Endothelial cell of umbilical vein (primary cell): Measurements from ENCODE around the gene CDKL5. TPM values are rescaled to one million over a fixed set of nuclear protein-coding genes. Genes with fewer than 3 reads are reported as not detected.

Source experiments
- BruUV-seq: library from RNA; stranded (reverse); fragments of 400-500 nt; replicated peaks from 2 replicates; lab custom pipeline; 2021; lab: Mats Ljungman, UMichigan
- CTCF ChIA-PET: fragments of 300-600, 350-600 bp; sonication (Branson Sonifier 250); formaldehyde crosslinking; loops from one replicate; lab custom pipeline; 2021; ENCODE audit warnings: antibody characterized with exemption, inconsistent platforms; lab: Charles Lee
- POLR2A ChIA-PET: fragments of 300-600, 350-600 bp; sonication (Branson Sonifier 250); formaldehyde crosslinking; loops from one replicate; lab custom pipeline; 2021; ENCODE audit warnings: antibody characterized with exemption, inconsistent platforms; lab: Charles Lee
- DNase-seq: peaks from one replicate; pipeline ENCODE4 v3.0.0-alpha.2; 2011; ENCODE audit warnings: low read depth, low spot score
- FAIRE-seq: peaks from 2 replicates; lab custom pipeline; 2011; peaks lifted over from hg19 to GRCh38; lab: Jason Lieb, UNC
- H2AFZ ChIP-seq: 2 replicates; pipeline ENCODE4 v1.6.0; 2012; ENCODE audit warnings: low read depth, low read length, control low read depth, inconsistent platforms
- H3K27ac ChIP-seq: 2 replicates; pipeline ENCODE4 v1.5.1; 2011; ENCODE audit warnings: low read depth, mild to moderate bottlenecking, control low read depth, low read length, moderate library complexity; ENCODE audit not compliant: insufficient read depth
- H3K27me3 ChIP-seq, 2 experiments: 2 replicates each; pipeline versions ENCODE4 v1.6.0 to v1.6.1; 2011; ENCODE audit warnings: low read length in 2 of 2, mixed read lengths in 1 of 2; ENCODE audit not compliant: control insufficient read depth in 2 of 2, insufficient read depth in 2 of 2
- H3K36me3 ChIP-seq, 2 experiments: 2 replicates in 1 of 2; 3 replicates in 1 of 2; pipeline ENCODE4 v1.5.1; 2011; ENCODE audit warnings: low read length in 2 of 2, mild to moderate bottlenecking in 1 of 2, moderate library complexity in 1 of 2; ENCODE audit not compliant: control insufficient read depth in 2 of 2, insufficient read depth in 2 of 2; ENCODE audit errors: extremely low read depth in 1 of 2
- H3K4me1 ChIP-seq: 3 replicates; pipeline ENCODE4 v1.5.1; 2011; ENCODE audit warnings: mild to moderate bottlenecking, low read length; ENCODE audit not compliant: control insufficient read depth, insufficient read depth; ENCODE audit errors: extremely low read depth
- H3K4me2 ChIP-seq: 2 replicates; pipeline ENCODE4 v1.6.1; 2011; ENCODE audit warnings: low read length, control low read depth, mixed read lengths; ENCODE audit not compliant: insufficient read depth
- H3K4me3 ChIP-seq, 3 experiments: fragments of 200-600 bp in 1 of 3; sonication (generic), shearing (Covaris generic) in 1 of 3; replicated peaks in 1 of 3; 2 replicates each; pipeline ENCODE4 v1.5.1; 2011 to 2016; ENCODE audit warnings: control low read depth in 3 of 3, low read length in 3 of 3, mild to moderate bottlenecking in 2 of 3, inconsistent platforms in 1 of 3, low read depth in 1 of 3, moderate library complexity in 1 of 3; ENCODE audit not compliant: insufficient read depth in 1 of 3
- H3K79me2 ChIP-seq: 2 replicates; pipeline ENCODE4 v1.6.0; 2012; ENCODE audit warnings: low read length, inconsistent platforms; ENCODE audit not compliant: control insufficient read depth, insufficient read depth
- H3K9ac ChIP-seq: replicated peaks from 2 replicates; pipeline ENCODE3; 2011; ENCODE audit warnings: low read length, control low read depth; ENCODE audit not compliant: insufficient read depth; ENCODE audit errors: extremely low read depth
- H3K9me1 ChIP-seq: replicated peaks from 3 replicates; pipeline ENCODE4 v1.6.0; 2011; ENCODE audit warnings: mild to moderate bottlenecking, low read length; ENCODE audit not compliant: control insufficient read depth, insufficient read depth; ENCODE audit errors: extremely low read depth
- H3K9me3 ChIP-seq: replicated peaks from 2 replicates; pipeline ENCODE4 v1.5.1; 2012; ENCODE audit warnings: low read length, inconsistent platforms; ENCODE audit not compliant: control insufficient read depth, insufficient read depth
- H4K20me1 ChIP-seq: replicated peaks from 2 replicates; pipeline ENCODE3; 2011; ENCODE audit warnings: mild to moderate bottlenecking, low read length; ENCODE audit not compliant: control insufficient read depth, insufficient read depth; ENCODE audit errors: extremely low read depth
- EZH2 ChIP-seq: IDR thresholded peaks from 2 replicates; pipeline ENCODE4 v1.6.1; 2012; ENCODE audit warnings: borderline replicate concordance, low read depth, mild to moderate bottlenecking, moderate library complexity, low read length, inconsistent platforms; ENCODE audit not compliant: severe bottlenecking
- FOS ChIP-seq: IDR thresholded peaks from 2 replicates; pipeline ENCODE4 v1.6.1; 2011; ENCODE audit warnings: mild to moderate bottlenecking, low read length, moderate library complexity, borderline replicate concordance; ENCODE audit not compliant: insufficient read depth
- JUN ChIP-seq: IDR thresholded peaks from 2 replicates; pipeline ENCODE4 v1.6.1; 2011; ENCODE audit warnings: borderline replicate concordance, low read depth; ENCODE audit not compliant: insufficient read length, insufficient read depth
- MYC ChIP-seq: IDR thresholded peaks from one replicate; pipeline ENCODE4 v1.6.1; 2011; ENCODE audit warnings: mild to moderate bottlenecking, low read depth, low read length
- POLR2A ChIP-seq: IDR thresholded peaks from 2 replicates; pipeline ENCODE4 v1.6.1; 2012; ENCODE audit warnings: low read depth, mild to moderate bottlenecking, control low read depth, low read length
- POLR2AphosphoS5 ChIP-seq: IDR thresholded peaks from 2 replicates; pipeline ENCODE4 v1.6.1; 2012; ENCODE audit warnings: low read depth, mild to moderate bottlenecking, control low read depth, low read length, moderate library complexity; ENCODE audit not compliant: insufficient read depth
- dilution Hi-C: fragments of 300-500 bp; cut with MboI; formaldehyde crosslinking; loops from one replicate; pipeline ENCODE4 v1.15.0; 2019; ENCODE audit warnings: low sequenced_read_pairs; ENCODE audit not compliant: extremely low pct_ligation_motif_present
- intact Hi-C: fragments of 100-400 bp; cut with micrococcal nuclease; formaldehyde crosslinking; loops from one replicate; pipeline ENCODE4 v1.10.0; 2022
- polyA plus RNA-seq, 4 experiments: library from polyadenylated mRNA; depleted of rRNA in 3 of 4; stranded (reverse) in 3 of 4; unstranded in 1 of 4; fragments of >200 nt; gene quantifications; 2 replicates each; pipeline versions ENCODE4 v1.2.1 to v1.2.3, GENCODE V29; 2011 to 2012; ENCODE audit warnings: missing spikeins in 1 of 4
- total RNA-seq: library from RNA; stranded (reverse); gene quantifications from 2 replicates; pipeline ENCODE4 v1.2.3, GENCODE V29; 2021
- TF ChIP-seq, protein P1 (sequence below), 2 donors: IDR thresholded peaks; 1 replicate in 1 of 2; 2 replicates in 1 of 2; pipeline ENCODE4 v1.5.1; 2011; ENCODE audit warnings: low read length in 2 of 2, mild to moderate bottlenecking in 2 of 2, moderate library complexity in 2 of 2, control low read depth in 1 of 2, inconsistent platforms in 1 of 2, low read depth in 1 of 2; ENCODE audit not compliant: insufficient read depth in 1 of 2; ENCODE audit errors: extremely low read depth in 1 of 2
- TF ChIP-seq, protein P2 (sequence below): IDR thresholded peaks from 2 replicates; pipeline ENCODE4 v1.6.1; 2011; ENCODE audit not compliant: insufficient read depth, insufficient read length

Gene CDKL5
- total and polyA plus RNA-seq, 2 donors (not counting 3 experiments of a cell fraction or from before 2014, with no cell fraction given) = 1.5 to 4.3 TPM

DNA sequence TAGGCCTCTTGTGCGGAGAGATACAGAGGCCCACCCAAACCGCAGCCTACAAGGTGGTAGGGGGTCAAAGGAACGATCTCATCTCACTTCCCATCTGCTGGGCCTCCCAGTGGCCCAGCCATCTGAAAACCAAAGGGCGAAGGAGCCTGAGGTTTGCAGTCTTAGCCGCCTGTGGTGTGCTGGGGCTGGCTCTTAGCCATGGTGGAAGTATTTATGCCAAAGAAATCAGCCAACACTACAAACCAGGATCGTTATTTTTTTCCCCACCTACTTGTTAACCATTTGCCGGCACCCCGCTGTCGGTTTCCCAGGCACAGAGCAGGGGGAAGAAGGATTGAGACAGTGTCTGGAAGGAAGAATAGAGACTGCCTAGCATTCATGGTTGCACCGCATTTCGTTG is 30.9 kb upstream of the CDKL5 start:
- ChIA-PET CTCF (interaction anchor here (1.5 kb wide), 1 partner anchor 940 kb away, joined by 5 read pairs; no protein-coding TSS in a partner anchor), POLR2A (no interaction called here)
- H2AFZ ChIP-seq = no peak overlapping the region
- TF ChIP-seq FOS = no peak
- DNase-seq (no peak), FAIRE-seq (no peak)
- no peaks in the 10 kb centered on the region for H3K9me3 ChIP-seq
- no TSS peak for BruUV-seq
- no peak overlapping the region for H3K27ac ChIP-seq
- H3K79me2 ChIP-seq = no peaks in the 10 kb centered on the region
- intact Hi-C loops (no loop called here), dilution Hi-C loops (no loop called here)
- no peaks in the 10 kb centered on the region for H3K9me1 ChIP-seq
- H3K27me3 ChIP-seq = no peaks in the 10 kb centered on the region
- H3K4me2 ChIP-seq = no peak overlapping the region
- no peaks in the 10 kb centered on the region for H4K20me1 ChIP-seq
- no peak overlapping the region for H3K9ac ChIP-seq
- H3K4me1 ChIP-seq = no peaks in the 10 kb centered on the region
- no peaks in the 10 kb centered on the region for H3K36me3 ChIP-seq
- no peak overlapping the region for H3K4me3 ChIP-seq

DNA sequence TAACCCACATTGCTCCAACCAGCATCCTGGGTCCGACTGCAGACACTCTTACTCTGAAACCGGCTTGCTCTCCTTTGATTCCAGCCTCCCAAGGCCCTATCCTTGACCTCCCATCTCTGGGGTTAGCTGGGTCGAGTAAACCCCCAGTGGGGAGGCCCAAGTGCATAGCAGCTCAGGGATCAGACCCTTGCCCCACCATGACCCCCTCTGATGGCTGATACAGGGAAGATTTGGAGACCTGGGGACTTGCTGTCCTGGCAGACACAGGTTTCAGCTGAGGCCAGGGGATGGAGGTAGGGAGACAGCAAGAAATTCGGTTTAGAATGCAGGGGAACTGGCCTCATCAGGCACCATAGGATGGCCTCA is 23.6 kb upstream of the CDKL5 start:
- H3K79me2 ChIP-seq = no peaks in the 10 kb centered on the region
- FAIRE-seq (no peak), DNase-seq (no peak)
- TF ChIP-seq JUN (no peak), POLR2AphosphoS5 (no peak), EZH2 (no peak), MYC (no peak), POLR2A (no peak)
- TF ChIP-seq, protein P1, sequence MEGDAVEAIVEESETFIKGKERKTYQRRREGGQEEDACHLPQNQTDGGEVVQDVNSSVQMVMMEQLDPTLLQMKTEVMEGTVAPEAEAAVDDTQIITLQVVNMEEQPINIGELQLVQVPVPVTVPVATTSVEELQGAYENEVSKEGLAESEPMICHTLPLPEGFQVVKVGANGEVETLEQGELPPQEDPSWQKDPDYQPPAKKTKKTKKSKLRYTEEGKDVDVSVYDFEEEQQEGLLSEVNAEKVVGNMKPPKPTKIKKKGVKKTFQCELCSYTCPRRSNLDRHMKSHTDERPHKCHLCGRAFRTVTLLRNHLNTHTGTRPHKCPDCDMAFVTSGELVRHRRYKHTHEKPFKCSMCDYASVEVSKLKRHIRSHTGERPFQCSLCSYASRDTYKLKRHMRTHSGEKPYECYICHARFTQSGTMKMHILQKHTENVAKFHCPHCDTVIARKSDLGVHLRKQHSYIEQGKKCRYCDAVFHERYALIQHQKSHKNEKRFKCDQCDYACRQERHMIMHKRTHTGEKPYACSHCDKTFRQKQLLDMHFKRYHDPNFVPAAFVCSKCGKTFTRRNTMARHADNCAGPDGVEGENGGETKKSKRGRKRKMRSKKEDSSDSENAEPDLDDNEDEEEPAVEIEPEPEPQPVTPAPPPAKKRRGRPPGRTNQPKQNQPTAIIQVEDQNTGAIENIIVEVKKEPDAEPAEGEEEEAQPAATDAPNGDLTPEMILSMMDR (IDR thresholded peaks at IDR 0.05; ENCODE audit: extremely low read depth in 1 of 2, insufficient read depth in 1 of 2, low read depth in 1 of 2, low read length in 2 of 2) = no peak
- TF ChIP-seq, protein P2, sequence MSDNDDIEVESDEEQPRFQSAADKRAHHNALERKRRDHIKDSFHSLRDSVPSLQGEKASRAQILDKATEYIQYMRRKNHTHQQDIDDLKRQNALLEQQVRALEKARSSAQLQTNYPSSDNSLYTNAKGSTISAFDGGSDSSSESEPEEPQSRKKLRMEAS = no peak
- dilution Hi-C loops (loop anchor here (25.0 kb wide), 1 partner anchor 935 kb away; the partner anchor contains the start of gene PDHA1), intact Hi-C loops (no loop called here)
- H2AFZ ChIP-seq = no peak overlapping the region
- H4K20me1 ChIP-seq = no peaks in the 10 kb centered on the region
- no peaks in the 10 kb centered on the region for H3K9me1 ChIP-seq
- ChIA-PET CTCF (interaction anchor here (2.6 kb wide), 1 partner anchor 932 kb away, joined by 9 read pairs; no protein-coding TSS in a partner anchor), POLR2A (no interaction called here)
- no peaks in the 10 kb centered on the region for H3K36me3 ChIP-seq
- BruUV-seq = no TSS peak
- no peak overlapping the region for H3K9ac ChIP-seq
- no peaks in the 10 kb centered on the region for H3K9me3 ChIP-seq
- no peak overlapping the region for H3K4me2 ChIP-seq
- H3K27me3 ChIP-seq = no peaks in the 10 kb centered on the region
- H3K27ac ChIP-seq = no peak overlapping the region
- no peaks in the 10 kb centered on the region for H3K4me1 ChIP-seq
- no peak overlapping the region for H3K4me3 ChIP-seq
